K562 (cell line): ENCODE measurements around the gene SERPINH1. TPM values are rescaled to one million over a fixed set of nuclear protein-coding genes. Genes with fewer than 3 reads are reported as not detected.
A peak's percentile ranks its signal among the peaks of the same experiment; 100 is the strongest.

Experiments
- BRD9 ChIP-seq: fragments of 450-650 bp; IDR thresholded peaks from 2 replicates; pipeline ENCODE4 v1.6.1; 2018; ENCODE audit warnings: low read depth; ENCODE audit not compliant: partially characterized antibody
- CBX5 ChIP-seq: IDR thresholded peaks from 2 replicates; pipeline ENCODE4 v1.6.1; 2014; ENCODE audit warnings: low read depth, borderline replicate concordance
- HDGF ChIP-seq: fragments of 450-650 bp; IDR thresholded peaks from 2 replicates; pipeline ENCODE4 v1.6.1; 2016
- IRF9 ChIP-seq: fragments of 450-650 bp; IDR thresholded peaks from 2 replicates; pipeline ENCODE4 v1.6.1; 2016; ENCODE audit warnings: missing biosample characterization, missing genetic modification characterization
- KDM2B ChIP-seq: fragments of 250-450 bp; sonication (Bioruptor Pico); IDR thresholded peaks from 2 replicates; pipeline ENCODE4 v1.8.0; 2021; ENCODE audit warnings: mild to moderate bottlenecking, moderate library complexity
- KLF16 ChIP-seq: IDR thresholded peaks from 2 replicates; pipeline ENCODE4 v1.6.1; 2016; ENCODE audit warnings: antibody characterized with exemption
- MTA2 ChIP-seq: fragments of 450-650 bp; IDR thresholded peaks from 2 replicates; pipeline ENCODE4 v1.6.1; 2016; ENCODE audit warnings: low read depth
- RNF2 ChIP-seq: sonication (generic); IDR thresholded peaks from 2 replicates; pipeline ENCODE4 v1.6.1; 2016
- SIX5 ChIP-seq, 2 experiments: IDR thresholded peaks; 2 replicates each; pipeline ENCODE4 v1.6.1; 2011; ENCODE audit warnings: low read length in 2 of 2, borderline replicate concordance in 1 of 2, low read depth in 1 of 2, mild to moderate bottlenecking in 1 of 2, moderate library complexity in 1 of 2; ENCODE audit not compliant: insufficient read depth in 1 of 2
- SP2 ChIP-seq: IDR thresholded peaks from 2 replicates; pipeline ENCODE4 v1.6.1; 2011; ENCODE audit warnings: mild to moderate bottlenecking, low read depth, low read length, moderate library complexity; ENCODE audit not compliant: poor library complexity, severe bottlenecking; ENCODE audit errors: extremely low read depth
- ZNF740 ChIP-seq, 3 experiments: fragments of 200-800 bp in 1 of 3; sonication (Bioruptor generic) in 1 of 3; sonication (generic) in 1 of 3; formaldehyde crosslinking in 1 of 3; IDR thresholded peaks; 2 replicates each; pipeline versions ENCODE4 v1.6.1 to v1.8.0; 2016 to 2022; ENCODE audit warnings: mild to moderate bottlenecking in 2 of 3, missing compliant biosample characterization in 2 of 3, missing genetic modification characterization in 2 of 3, missing genetic modification reagents in 1 of 3
- polyA plus RNA-seq, 8 experiments: library from polyadenylated mRNA; depleted of rRNA in 4 of 8; stranded (reverse) in 5 of 8; unstranded in 3 of 8; fragments of >200 nt; fragmentation: Nextera tagmentation in 2 of 8; fragmentation: Illumina TruSeq in 1 of 8; extraction: Ambion mirVana in 2 of 8; extraction: Trizol in 1 of 8; gene quantifications; 2 replicates each; pipeline versions ENCODE4 v1.2.1 to v1.2.3, GENCODE V29; 2011 to 2014; ENCODE audit warnings: inconsistent platforms in 1 of 8, missing spikeins in 1 of 8
- total RNA-seq, 7 experiments: library from RNA; depleted of rRNA in 6 of 7; stranded (reverse); fragments of >200 nt in 6 of 7; fragmentation: Illumina TruSeq in 2 of 7; extraction: Trizol in 2 of 7; gene quantifications; 2 replicates each; pipeline versions ENCODE4 v1.2.1 to v1.2.3, GENCODE V29; 2011 to 2021; ENCODE audit warnings: low replicate concordance in 1 of 7

SERPINH1 gene
- total and polyA plus RNA-seq, 9 of the 15 experiments (the other 6 are each of a cell fraction or from before 2014, with no cell fraction given) = 2.8 to 106 (median 67.9) TPM

DNA sequence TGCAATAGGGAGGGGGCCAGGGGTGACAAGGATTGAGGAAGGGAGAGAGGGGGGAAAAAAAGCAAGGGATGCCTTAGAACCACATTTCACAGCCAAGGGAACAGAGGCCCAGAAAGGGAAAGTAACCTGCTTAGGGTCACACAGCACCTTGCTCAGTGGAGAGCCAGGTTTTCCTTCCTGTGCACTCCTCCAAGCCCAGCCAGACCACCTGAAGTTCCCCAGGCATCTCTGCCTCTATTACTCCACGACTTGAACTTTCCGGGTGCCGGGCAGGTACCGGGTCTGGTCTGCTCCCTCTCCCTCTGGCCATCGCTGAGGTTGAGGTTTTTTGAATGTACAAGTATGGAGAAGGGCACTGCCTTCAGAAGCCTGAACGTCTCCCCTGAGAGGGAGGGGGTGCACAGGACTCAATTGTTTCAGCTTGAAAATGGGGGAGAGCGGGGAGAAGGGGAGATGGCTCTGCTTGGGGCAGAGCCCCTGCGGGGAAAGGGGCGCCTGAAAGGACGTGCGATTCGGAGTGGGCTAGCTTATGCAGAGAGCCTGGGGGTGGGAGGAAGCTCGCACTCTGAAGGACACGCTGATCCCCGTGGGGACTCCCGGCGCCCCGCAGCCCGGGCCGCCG, 516 bp upstream of the SERPINH1 start (continued):
- 0 out of 2 replicates have a peak, but pooled peaks have one; percentile 49 for TF ChIP-seq ZNF740 (CRISPR knock-in tag; IDR thresholded peaks at IDR 0.05)
- no peak for TF ChIP-seq ZNF740 (tag; IDR thresholded peaks at IDR 0.05)
- TF ChIP-seq IRF9 (tag) = no peak
- no peak for TF ChIP-seq RNF2
- TF ChIP-seq KLF16 = no peak
- TF ChIP-seq KDM2B (CRISPR knock-in tag) = peak; percentile 74; the same call in 1 of the 2 replicates
- TF ChIP-seq MTA2 = no peak
- TF ChIP-seq CBX5 = no peak
- TF ChIP-seq SP2 = no peak
- no peak for TF ChIP-seq SIX5 (IDR thresholded peaks at IDR 0.05; ENCODE audit: borderline replicate concordance in 1 of 2, insufficient read depth in 1 of 2, low read depth in 1 of 2, low read length in 2 of 2)
- peak; percentile 25 for TF ChIP-seq BRD9
- TF ChIP-seq HDGF = 0 out of 2 replicates have a peak, but pooled peaks have one; percentile 14
